Neural progenitor cell (in vitro differentiated cells): Measurements from ENCODE around the gene POU6F1. TPM values are rescaled to one million over a fixed set of nuclear protein-coding genes. Genes with fewer than 3 reads are reported as not detected.

ENCODE experiments used
- DNase-seq: peaks from one replicate; pipeline ENCODE4 v3.0.0-alpha.2; 2016; ENCODE audit warnings: low spot score
- H2AFZ ChIP-seq: fragments of 200-600 bp; sonication (generic); replicated peaks from 2 replicates; pipeline ENCODE4 v1.6.1; 2016; ENCODE audit warnings: antibody characterized with exemption
- H3F3A ChIP-seq: fragments of 200-600 bp; sonication (generic); 2 replicates; pipeline ENCODE4 v1.6.1; 2016; ENCODE audit warnings: antibody characterized with exemption, low read depth
- H3K27ac ChIP-seq: fragments of 200-600 bp; sonication (generic); 2 replicates; pipeline ENCODE4 v1.5.1; 2016; ENCODE audit warnings: mild to moderate bottlenecking
- H3K27me3 ChIP-seq: fragments of 200-600 bp; sonication (generic); 2 replicates; pipeline ENCODE4 v1.6.1; 2016; ENCODE audit warnings: mild to moderate bottlenecking, moderate library complexity
- H3K36me3 ChIP-seq: fragments of 200-600 bp; sonication (generic); 2 replicates; pipeline ENCODE4 v1.5.1; 2016
- H3K4me1 ChIP-seq: fragments of 200-600 bp; sonication (generic); 2 replicates; pipeline ENCODE4 v1.6.1; 2016; ENCODE audit warnings: mixed run types
- H3K4me2 ChIP-seq: fragments of 200-600 bp; sonication (generic); 2 replicates; pipeline ENCODE4 v1.6.1; 2016
- H3K4me3 ChIP-seq: fragments of 200-600 bp; sonication (generic); 2 replicates; pipeline ENCODE4 v1.5.1; 2016
- H3K79me2 ChIP-seq: fragments of 200-600 bp; sonication (generic); 2 replicates; pipeline ENCODE4 v1.6.1; 2016; ENCODE audit warnings: low read depth
- H3K9ac ChIP-seq: fragments of 200-600 bp; sonication (generic); 2 replicates; pipeline ENCODE4 v1.6.1; 2016
- H3K9me3 ChIP-seq: fragments of 200-600 bp; sonication (generic); 2 replicates; pipeline ENCODE4 v1.5.1; 2016; ENCODE audit warnings: low read depth
- H4K20me1 ChIP-seq: fragments of 200-600 bp; sonication (generic); 2 replicates; pipeline ENCODE4 v1.6.1; 2016; ENCODE audit warnings: low read depth
- H3K27ac Mint-ChIP-seq: 3 replicates; pipeline ENCODE4 v1.8.0; 2021; ENCODE audit warnings: mixed read lengths
- H3K27me3 Mint-ChIP-seq: 2 replicates; pipeline ENCODE4 v1.8.0; 2022; ENCODE audit warnings: low read depth, mild to moderate bottlenecking, inconsistent platforms, moderate library complexity, mixed read lengths; ENCODE audit not compliant: insufficient read depth
- H3K36me3 Mint-ChIP-seq: 3 replicates; pipeline ENCODE4 v1.8.0; 2021; ENCODE audit warnings: mixed read lengths
- H3K4me1 Mint-ChIP-seq: 3 replicates; pipeline ENCODE4 v1.8.0; 2021; ENCODE audit warnings: mixed read lengths
- H3K4me3 Mint-ChIP-seq: 3 replicates; pipeline ENCODE4 v1.8.0; 2021; ENCODE audit warnings: mild to moderate bottlenecking, moderate library complexity, mixed read lengths
- H3K9me3 Mint-ChIP-seq: 3 replicates; pipeline ENCODE4 v1.8.0; 2020; ENCODE audit warnings: mixed read lengths
- EZH2 ChIP-seq: fragments of 200-600 bp; sonication (generic); IDR thresholded peaks from 2 replicates; pipeline ENCODE4 v1.6.1; 2017; ENCODE audit warnings: antibody characterized with exemption, mild to moderate bottlenecking, moderate library complexity
- EZH2phosphoT487 ChIP-seq: fragments of 200-600 bp; sonication (generic); IDR thresholded peaks from 2 replicates; pipeline ENCODE4 v1.6.1; 2017; ENCODE audit warnings: antibody characterized with exemption
- total RNA-seq: library from RNA; depleted of rRNA; stranded (reverse); fragments of >200 nt; gene quantifications from 2 replicates; pipeline ENCODE4 v1.2.3, GENCODE V29; 2015; ENCODE audit warnings: low replicate concordance
- TF ChIP-seq, protein P1 (sequence below): fragments of 200-600 bp; sonication (generic); IDR thresholded peaks from 2 replicates; pipeline ENCODE4 v1.5.1; 2017; ENCODE audit warnings: antibody characterized with exemption, mild to moderate bottlenecking

POU6F1 gene
- total RNA-seq, 1 donor from 2014 or later: 1.6 TPM

DNA sequence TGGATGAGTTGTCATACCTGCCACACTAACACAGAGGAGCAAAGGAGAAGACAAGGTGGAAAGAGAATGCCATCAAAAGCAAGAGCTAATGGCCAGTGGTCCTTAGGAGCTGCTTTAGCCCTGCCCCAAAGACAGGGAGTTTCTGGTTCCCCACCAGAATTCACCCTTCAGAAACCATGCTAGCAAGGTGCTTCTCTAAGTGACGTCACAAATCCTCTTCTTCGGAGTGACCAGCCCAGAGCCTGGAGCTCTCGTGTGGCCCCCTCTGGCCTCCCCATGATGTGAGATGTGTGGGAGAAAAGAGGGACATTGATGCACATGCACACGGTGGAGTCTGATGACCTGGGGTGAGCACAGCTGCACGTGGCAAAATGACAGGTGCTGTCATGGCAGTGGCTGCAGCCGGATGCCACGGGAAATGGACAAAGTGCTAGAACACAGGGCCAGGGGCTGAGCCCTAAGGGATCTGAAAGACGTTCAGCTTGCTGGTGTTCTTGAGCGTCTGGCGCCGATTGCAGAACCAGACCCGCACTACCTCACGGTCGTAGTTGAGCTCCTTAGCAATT is 28.0 kb downstream of the POU6F1 start:
- Mint-ChIP-seq H3K36me3 (no peaks in the 10 kb centered on the region), H3K9me3 (no peaks in the 10 kb centered on the region), H3K4me3 (no peak overlapping the region), H3K4me1 (peaks cover 42% of the 10 kb centered on the region), H3K27me3 (peaks cover 3% of the 10 kb centered on the region), H3K27ac (no peak overlapping the region)
- H3K27ac ChIP-seq: no peak overlapping the region
- no peak for TF ChIP-seq EZH2
- TF ChIP-seq, protein P1, sequence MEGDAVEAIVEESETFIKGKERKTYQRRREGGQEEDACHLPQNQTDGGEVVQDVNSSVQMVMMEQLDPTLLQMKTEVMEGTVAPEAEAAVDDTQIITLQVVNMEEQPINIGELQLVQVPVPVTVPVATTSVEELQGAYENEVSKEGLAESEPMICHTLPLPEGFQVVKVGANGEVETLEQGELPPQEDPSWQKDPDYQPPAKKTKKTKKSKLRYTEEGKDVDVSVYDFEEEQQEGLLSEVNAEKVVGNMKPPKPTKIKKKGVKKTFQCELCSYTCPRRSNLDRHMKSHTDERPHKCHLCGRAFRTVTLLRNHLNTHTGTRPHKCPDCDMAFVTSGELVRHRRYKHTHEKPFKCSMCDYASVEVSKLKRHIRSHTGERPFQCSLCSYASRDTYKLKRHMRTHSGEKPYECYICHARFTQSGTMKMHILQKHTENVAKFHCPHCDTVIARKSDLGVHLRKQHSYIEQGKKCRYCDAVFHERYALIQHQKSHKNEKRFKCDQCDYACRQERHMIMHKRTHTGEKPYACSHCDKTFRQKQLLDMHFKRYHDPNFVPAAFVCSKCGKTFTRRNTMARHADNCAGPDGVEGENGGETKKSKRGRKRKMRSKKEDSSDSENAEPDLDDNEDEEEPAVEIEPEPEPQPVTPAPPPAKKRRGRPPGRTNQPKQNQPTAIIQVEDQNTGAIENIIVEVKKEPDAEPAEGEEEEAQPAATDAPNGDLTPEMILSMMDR: no peak
- TF ChIP-seq EZH2phosphoT487: no peak
- H3K9ac ChIP-seq: no peak overlapping the region
- DNase-seq: no peak
- peaks cover 17% of the 10 kb centered on the region for H3K4me1 ChIP-seq
- no peaks in the 10 kb centered on the region for H3K27me3 ChIP-seq
- H2AFZ ChIP-seq: no peak overlapping the region
- H3K9me3 ChIP-seq: no peaks in the 10 kb centered on the region
- H3F3A ChIP-seq: peaks cover 5% of the 10 kb centered on the region
- H3K4me3 ChIP-seq: no peak overlapping the region
- H3K4me2 ChIP-seq: no peak overlapping the region
- no peaks in the 10 kb centered on the region for H3K79me2 ChIP-seq
- H4K20me1 ChIP-seq: no peaks in the 10 kb centered on the region
- no peaks in the 10 kb centered on the region for H3K36me3 ChIP-seq

DNA sequence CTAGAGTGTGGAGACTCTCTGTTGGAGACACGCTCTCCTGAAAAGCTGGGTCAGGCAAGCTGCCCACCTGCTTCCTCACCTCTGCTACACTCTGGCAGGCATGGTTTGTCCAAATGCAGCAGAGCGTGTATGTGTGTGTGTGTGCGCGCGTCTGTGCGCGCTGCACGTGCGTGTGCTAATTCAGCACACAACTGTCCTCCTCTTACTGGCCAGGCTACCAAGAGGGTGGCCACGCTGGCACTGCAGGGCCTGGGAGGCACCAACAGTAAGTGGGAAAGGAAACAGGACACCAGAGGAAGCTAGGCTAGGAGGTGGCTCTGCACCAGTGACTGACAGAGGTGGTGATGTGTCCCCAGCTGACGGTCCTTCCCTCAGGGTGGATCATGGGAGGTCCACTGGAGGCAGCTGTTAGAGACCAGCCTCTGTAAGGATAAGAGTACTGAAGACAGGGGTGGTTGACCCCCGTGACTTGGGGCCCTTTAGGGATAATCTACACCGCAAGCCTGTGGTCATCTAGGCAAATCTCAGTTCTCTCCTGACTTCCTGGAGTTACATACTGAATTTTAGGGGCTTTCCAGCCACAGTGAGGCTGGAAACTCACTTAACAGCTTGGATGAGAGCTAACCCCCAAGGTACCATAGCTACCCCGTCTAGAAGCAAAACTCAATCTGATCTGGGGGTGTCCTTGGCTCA is 29.4 kb downstream of the POU6F1 start:
- Histone ChIP-seq H3K27me3 (no peaks in the 10 kb centered on the region), H3K36me3 (no peaks in the 10 kb centered on the region), H3K9me3 (no peaks in the 10 kb centered on the region), H2AFZ (no peak overlapping the region), H3F3A (peaks cover 5% of the 10 kb centered on the region), H3K27ac (no peak overlapping the region), H4K20me1 (no peaks in the 10 kb centered on the region), H3K9ac (no peak overlapping the region), H3K4me3 (no peak overlapping the region), H3K79me2 (no peaks in the 10 kb centered on the region), H3K4me2 (no peak overlapping the region), H3K4me1 (peaks cover 17% of the 10 kb centered on the region)
- H3K4me3 Mint-ChIP-seq: no peak overlapping the region
- DNase-seq: no peak
- no peak overlapping the region for H3K27ac Mint-ChIP-seq
- peaks cover 3% of the 10 kb centered on the region for H3K27me3 Mint-ChIP-seq
- H3K4me1 Mint-ChIP-seq: peaks cover 48% of the 10 kb centered on the region
- no peaks in the 10 kb centered on the region for H3K9me3 Mint-ChIP-seq
- H3K36me3 Mint-ChIP-seq: no peaks in the 10 kb centered on the region
- TF ChIP-seq, protein P1: no peak
- TF ChIP-seq EZH2phosphoT487: no peak
- no peak for TF ChIP-seq EZH2

DNA sequence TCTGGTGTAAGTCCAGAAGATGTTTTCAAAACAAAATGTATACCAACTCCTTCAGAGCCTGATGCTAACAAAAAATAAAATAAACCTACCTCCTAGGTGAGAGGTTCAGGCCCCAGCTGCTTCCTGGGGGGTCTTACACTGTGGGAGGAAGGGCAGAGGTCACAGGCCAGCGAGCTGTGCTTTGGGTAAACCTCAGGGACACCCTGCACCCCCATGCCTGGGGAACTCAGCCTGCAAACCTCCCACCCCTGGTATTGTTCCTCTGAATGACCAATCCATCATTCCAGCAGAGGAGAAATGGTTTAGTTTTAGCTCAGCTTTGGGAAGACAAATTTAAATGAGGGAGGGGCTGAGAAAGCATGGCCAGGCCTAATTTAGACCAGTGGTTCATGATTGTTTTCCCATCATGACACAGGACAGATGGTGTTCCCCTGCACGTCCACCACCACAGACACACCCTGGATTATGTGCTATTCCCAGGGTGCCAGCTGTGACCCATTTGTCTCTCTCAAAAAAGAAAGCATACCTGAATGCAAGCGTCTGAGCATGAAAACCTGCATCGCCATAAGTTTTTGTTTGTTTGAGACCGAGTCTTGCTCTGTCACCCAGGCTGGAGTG is 30.4 kb downstream of the POU6F1 start:
- H3K4me3 ChIP-seq: no peak overlapping the region
- peaks cover 17% of the 10 kb centered on the region for H3K4me1 ChIP-seq
- peak overlapping the region; percentile 14 for H3K4me3 Mint-ChIP-seq
- no peak overlapping the region for H2AFZ ChIP-seq
- peak overlapping the region; percentile 25 for H3K27ac Mint-ChIP-seq
- H3K4me1 Mint-ChIP-seq: peaks cover 50% of the 10 kb centered on the region
- H3K36me3 Mint-ChIP-seq: no peaks in the 10 kb centered on the region
- no peaks in the 10 kb centered on the region for H3K27me3 ChIP-seq
- H3K36me3 ChIP-seq: no peaks in the 10 kb centered on the region
- no peaks in the 10 kb centered on the region for H3K79me2 ChIP-seq
- no peak overlapping the region for H3K9ac ChIP-seq
- no peaks in the 10 kb centered on the region for H3K9me3 Mint-ChIP-seq
- H3K27ac ChIP-seq: no peak overlapping the region
- peaks cover 3% of the 10 kb centered on the region for H3K27me3 Mint-ChIP-seq
- TF ChIP-seq EZH2 (no peak), EZH2phosphoT487 (no peak)
- TF ChIP-seq, protein P1: no peak
- peak overlapping the region; percentile 13 for H3K4me2 ChIP-seq
- peaks cover 5% of the 10 kb centered on the region for H3F3A ChIP-seq
- H4K20me1 ChIP-seq: no peaks in the 10 kb centered on the region
- no peak for DNase-seq
- no peaks in the 10 kb centered on the region for H3K9me3 ChIP-seq
